HG03039 (cell line): ENCODE data around the gene ZNF440.
A peak's percentile ranks its signal among the peaks of the same experiment; 100 is the strongest.
"Not testable (repeated sequence)": the region's sequence is repeated elsewhere in the genome, so short reads cannot be mapped to it uniquely, and the experiment has no call there.

ENCODE experiments used
- ATAC-seq: cut with Tn5 transposase; IDR thresholded peaks from one replicate; pipeline ENCODE4 v1.9.1; 2021; ENCODE audit warnings: mild to moderate bottlenecking, moderate library complexity; ENCODE audit not compliant: unreplicated experiment

Gene ZNF440

GRCh38 chr19:11828957-11829876 lies 15.1 kb downstream of the ZNF440 start:
- ATAC-seq, result not testable (repeated sequence)

- no peak for ATAC-seq
Measured at GRCh38 chr19:11832253-11832912, 18.3 kb downstream of the ZNF440 start.

- no peak for ATAC-seq
Measured at GRCh38 chr19:11833541-11833940, 19.5 kb downstream of the ZNF440 start.

GRCh38 chr19:11835626-11836066 lies 21.6 kb downstream of the ZNF440 start:
- not testable (repeated sequence) for ATAC-seq

- no peak for ATAC-seq
Measured at GRCh38 chr19:11843722-11844121, 29.6 kb downstream of the ZNF440 start.

GRCh38 chr19:11847615-11848014 lies 33.5 kb downstream of the ZNF440 start:
- ATAC-seq, result not testable (repeated sequence)

- no peak for ATAC-seq
Measured at GRCh38 chr19:11848200-11848593, 34.1 kb downstream of the ZNF440 start.

GRCh38 chr19:11848594-11849469 lies 34.8 kb downstream of the ZNF440 start, which contains the start of gene ZNF439:
ZNF439 (plus strand) TSS chr19:11848726; CDS start chr19:11848868, 142 bp downstream.
- peak; percentile 57 for ATAC-seq

- ATAC-seq, result not testable (repeated sequence)
Measured at GRCh38 chr19:11850289-11850688, 36.2 kb downstream of the ZNF440 start.

- ATAC-seq, result no peak
Measured at GRCh38 chr19:11853358-11853757, 39.3 kb downstream of the ZNF440 start.

- ATAC-seq, result no peak
Measured at GRCh38 chr19:11856596-11857250, 42.6 kb downstream of the ZNF440 start.

- no peak for ATAC-seq
Measured at GRCh38 chr19:11860721-11861120, 46.6 kb downstream of the ZNF440 start.

- no peak for ATAC-seq
Measured at GRCh38 chr19:11861301-11861700, 47.2 kb downstream of the ZNF440 start.

- ATAC-seq, result not testable (repeated sequence)
Measured at GRCh38 chr19:11867766-11868165, 53.7 kb downstream of the ZNF440 start.

GRCh38 chr19:11868188-11868587 lies 54.1 kb downstream of the ZNF440 start:
- ATAC-seq, result no peak

- no peak for ATAC-seq
Measured at GRCh38 chr19:11872624-11873023, 58.6 kb downstream of the ZNF440 start.

- ATAC-seq, result no peak
Measured at GRCh38 chr19:11873762-11874161, 59.7 kb downstream of the ZNF440 start.

- not testable (repeated sequence) for ATAC-seq
Measured at GRCh38 chr19:11879687-11880266, 65.7 kb downstream of the ZNF440 start.

GRCh38 chr19:11880598-11880997 lies 66.5 kb downstream of the ZNF440 start:
- no peak for ATAC-seq
